Measurements from ENCODE around the gene URB1.
"Not testable (repeated sequence)": the region's sequence is repeated elsewhere in the genome, so short reads cannot be mapped to it uniquely, and the experiment has no call there.

Gene URB1

DNA sequence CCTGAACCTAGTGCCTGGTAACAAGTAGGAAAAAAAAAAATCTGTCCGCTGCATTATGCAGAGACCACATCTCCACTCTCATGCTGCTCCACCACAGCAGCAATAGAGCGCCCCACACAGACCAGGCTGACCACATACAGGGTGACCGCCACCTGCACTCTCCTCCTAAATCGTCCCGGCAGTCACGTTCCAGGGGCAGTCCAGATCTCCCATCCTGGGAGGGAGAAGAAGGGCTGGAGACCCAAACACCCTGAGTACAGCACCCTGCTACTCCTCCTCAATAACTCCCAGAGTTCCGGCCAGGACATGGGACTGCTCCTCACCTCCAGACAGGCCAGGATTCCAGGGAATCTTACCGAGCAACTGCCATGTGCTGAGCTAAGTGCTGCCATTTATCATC, 15.3 kb downstream of the URB1 start:
- no peak for DNase-seq (ENCODE audit: low read depth in 2 of 2)

DNA sequence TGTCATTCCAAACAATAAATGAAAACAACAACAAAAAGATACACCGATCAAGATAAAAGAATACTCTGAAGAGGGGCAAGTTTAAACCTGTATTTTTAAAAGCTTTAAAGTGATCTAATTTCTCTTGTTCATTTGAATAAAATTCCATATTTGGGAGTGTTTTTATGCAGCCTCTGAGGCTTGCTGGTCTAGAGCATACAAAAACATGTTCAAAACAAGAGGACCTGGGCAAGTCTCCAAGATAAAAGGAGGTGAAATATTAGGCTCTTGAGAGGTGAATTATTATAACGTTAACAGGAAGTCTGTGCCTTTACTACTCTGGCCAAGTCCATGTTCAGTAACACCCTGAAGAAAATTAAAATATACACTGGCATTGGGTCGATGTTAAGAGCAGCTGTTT, 20.1 kb downstream of the URB1 start:
- DNase-seq (ENCODE audit: low read depth in 2 of 2), result no peak

DNA sequence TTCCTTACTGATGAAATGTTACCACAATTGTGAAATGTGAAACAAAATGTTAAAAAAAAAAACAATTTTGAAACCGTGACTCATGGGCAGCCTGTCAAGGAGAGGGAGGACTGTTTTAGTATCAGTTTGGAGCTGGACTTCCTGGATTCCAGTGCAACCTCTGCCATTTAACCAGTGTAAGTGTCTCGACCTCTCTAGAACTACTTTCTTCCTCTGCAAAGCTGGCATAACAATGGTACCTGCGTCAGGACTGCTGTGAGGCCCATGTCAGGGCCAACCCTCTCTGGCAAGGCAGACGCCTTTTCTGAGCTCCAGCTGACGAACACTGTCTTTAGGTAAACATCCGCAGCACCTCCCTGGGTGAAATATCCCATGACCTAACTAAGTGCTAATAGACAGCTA, 20.9 kb downstream of the URB1 start:
- DNase-seq (ENCODE audit: low read depth in 2 of 2), result no peak

DNA sequence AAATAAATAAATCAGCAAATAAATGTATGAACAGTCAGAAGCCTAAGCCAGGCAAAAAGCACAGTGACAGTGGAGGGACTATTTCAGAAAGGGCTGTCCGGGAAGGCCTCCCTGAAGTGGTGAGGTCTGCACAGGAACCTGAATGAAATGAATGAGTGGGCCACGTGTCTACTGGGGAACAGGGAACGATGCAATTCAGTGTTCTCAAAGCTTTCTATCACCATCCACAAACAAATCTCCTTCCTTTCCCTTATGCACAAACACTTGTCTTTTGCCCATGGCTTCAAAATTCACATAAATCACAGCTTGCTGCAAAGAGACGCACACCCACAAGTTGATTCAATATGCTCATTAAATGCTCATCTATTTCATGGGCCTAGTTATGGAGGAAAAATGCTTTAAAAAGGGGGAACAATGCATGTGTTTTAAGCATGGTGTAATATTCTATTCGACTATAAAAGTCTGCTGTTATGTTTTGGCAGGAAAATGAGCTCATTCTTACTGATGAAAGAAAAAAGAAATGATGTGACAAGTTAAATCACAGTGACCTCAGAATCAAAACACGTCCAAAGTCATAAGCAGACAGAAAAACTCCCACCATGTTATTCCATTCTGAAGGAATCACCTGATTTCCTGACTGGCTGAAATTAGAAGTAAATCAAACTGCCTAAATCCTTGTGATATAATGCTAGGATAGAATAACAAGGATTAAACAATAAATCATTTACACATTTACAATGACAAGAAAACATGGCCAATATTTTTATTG, 21.6 kb downstream of the URB1 start:
- DNase-seq (ENCODE audit: low read depth in 2 of 2), result no peak

DNA sequence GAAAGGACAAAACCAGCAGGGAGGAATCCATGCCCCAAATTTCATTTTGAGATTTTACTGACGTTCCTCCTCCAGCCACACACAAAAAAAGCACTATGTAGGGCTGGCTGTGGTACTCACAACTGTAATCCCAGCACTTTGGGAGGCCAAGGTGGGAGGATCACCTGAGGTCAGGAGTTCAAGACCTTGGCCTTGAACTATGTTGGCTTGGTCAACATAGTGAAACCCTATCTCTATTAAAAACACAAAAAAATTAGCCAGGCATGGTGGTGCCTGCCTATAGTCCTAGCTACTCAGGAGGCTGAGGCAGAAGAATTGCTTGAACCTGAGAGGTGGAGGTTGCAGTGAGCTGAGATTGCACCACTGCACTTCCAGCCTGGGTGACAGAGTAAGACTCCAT, 23.9 kb downstream of the URB1 start:
- DNase-seq (ENCODE audit: low read depth in 2 of 2), result not testable (repeated sequence)

DNA sequence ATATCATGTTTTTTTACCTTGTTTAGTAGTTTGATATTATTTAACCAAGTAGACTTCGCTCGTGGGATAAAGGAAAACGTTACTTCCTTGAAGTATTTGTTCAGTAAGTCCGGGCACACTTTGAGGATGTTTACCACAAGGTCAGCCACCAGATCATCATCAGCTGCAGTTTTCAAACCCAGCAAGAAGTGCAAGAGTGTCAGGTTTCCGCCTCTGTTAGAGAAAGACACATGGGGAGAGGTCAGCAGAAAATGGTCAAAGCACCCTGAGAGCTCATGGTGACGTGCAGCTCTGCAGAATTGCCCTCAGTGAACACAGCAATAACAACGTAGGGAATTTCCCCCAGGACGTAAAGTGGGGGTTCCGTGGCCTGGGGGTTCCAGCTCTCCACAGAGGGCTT, 24.4 kb downstream of the URB1 start:
- no peak for DNase-seq (ENCODE audit: low read depth in 2 of 2)

DNA sequence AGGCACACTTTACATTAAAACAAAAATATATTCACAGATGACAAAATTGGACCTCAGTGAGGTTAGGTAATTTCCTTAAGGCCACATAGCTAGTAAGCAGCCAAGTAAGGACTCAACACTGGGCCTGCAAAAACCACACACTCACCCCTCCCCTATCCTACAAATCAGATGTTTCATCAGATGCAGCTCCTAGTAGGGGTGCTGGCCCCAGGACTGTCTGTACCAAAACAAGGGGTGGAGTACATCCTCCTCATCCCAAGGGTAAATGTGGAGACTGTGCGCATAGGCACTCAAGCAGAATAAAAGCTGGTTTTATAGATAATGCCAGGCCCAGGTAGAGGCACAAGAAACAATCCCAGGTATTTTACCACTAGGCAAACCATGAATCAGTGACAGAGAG, 25.7 kb downstream of the URB1 start:
- DNase-seq (ENCODE audit: low read depth in 2 of 2), result no peak

DNA sequence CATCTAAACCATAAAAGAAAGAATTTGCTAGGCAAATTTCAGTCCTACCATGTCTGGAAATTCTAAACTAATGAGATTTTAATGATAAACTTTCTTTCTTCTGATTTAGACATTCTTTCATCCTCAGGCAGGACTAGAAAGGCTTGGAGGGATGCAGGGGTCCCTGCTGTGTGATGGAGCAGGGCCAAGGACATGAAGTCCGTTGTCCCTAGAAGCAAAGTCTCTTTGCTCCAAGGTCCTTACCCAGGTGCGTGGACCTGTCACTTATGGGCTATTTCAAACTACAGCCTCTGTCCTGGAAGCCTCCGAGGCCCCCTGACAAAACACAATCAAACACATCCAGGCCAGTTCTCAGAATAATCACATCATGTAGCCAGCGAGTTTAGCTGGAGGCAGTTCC, 26.6 kb downstream of the URB1 start:
- no peak for DNase-seq (ENCODE audit: low read depth in 2 of 2)

DNA sequence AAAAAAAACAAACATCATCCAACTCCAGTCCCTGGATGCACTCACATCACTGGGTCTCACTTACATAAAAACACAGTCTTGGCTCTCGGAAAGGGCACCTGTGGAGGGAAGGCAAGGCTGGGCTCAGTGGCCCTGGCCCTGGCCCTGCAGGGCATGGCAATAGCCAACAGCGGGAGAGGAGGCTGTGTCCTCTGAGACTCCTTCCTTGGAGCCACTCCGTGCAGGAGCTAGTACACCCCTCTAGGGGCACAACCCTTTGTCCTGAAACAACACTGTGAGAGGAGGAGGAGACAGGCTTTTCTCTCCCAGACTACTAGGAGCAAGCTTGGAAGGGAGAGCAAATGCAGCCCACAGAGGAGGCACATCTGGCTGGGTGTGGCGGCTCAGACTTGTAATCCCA, 28.0 kb downstream of the URB1 start:
- no peak for DNase-seq (ENCODE audit: low read depth in 2 of 2)

DNA sequence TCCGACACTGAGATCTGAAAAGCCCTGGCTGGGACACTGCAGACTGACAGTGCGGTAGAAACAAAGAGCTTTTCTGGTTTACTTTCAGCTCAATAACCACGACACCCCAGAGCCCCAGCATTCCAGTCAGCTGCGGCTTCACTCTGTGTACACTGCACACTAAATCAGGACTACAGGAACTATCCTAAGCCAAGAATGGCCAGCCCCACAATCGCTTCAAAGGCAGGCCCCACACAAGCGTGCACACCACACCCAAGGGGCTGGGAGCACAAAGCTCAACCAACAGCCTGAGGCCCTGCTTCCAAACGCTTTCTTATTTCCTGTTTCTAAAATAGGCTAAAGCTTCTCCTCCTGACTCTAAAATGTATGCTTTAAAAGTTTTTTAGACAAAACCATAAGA, 28.4 kb downstream of the URB1 start:
- DNase-seq (ENCODE audit: low read depth in 2 of 2), result no peak

DNA sequence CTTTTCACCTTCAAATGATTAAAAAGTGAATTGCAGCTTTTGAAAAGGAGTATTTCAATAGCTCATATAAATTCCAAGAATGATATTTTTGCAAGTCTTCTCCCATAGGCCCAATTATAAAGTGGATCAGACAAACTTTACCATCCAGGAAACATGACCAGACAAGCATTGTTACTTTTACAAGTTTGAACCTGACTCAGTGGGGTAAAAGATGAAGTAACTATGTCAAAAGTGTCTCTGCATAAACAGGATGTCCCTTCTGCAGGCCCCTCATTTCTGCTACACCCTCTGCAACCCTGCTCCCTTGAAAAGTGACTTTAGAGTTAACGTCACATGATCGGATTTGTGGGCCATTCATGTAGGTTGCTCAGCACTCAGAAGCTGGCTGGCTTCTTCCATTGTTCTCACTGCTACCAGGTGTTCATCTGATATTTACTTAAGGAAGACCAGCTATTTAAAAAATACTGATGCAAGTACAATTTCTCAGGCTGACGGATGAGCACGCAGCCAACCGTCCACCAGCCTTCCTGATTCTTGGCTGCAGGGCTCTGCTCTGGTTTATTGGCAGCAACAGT, 32.3 kb downstream of the URB1 start:
- no peak for DNase-seq (ENCODE audit: low read depth in 2 of 2)

DNA sequence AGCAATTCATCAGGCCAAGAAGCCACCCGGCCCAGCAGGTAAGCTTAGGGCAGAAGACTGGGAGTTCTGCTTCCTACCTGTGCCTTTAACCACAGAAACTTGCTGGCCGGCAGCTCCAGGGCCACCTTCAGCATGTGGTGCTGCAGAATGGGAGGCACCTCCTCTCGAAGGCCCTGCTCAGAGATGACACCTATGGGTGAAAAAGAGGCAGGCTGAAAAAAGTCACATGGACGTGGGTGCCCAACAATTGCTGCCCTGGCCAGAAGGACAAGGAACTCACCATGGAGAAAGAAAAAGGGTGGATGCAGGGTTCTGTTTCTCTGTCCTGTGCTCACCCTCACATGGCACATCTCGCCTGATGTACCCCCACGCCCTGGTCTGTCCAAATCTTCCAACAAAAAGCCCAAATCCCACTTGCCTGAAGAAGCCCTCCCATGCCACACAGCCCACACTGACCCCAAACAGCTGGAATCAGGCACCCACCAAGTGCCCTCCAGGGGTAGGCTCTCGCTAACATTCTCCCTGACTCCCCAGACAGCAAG, 33.0 kb downstream of the URB1 start:
- DNase-seq (ENCODE audit: low read depth in 2 of 2), result no peak

DNA sequence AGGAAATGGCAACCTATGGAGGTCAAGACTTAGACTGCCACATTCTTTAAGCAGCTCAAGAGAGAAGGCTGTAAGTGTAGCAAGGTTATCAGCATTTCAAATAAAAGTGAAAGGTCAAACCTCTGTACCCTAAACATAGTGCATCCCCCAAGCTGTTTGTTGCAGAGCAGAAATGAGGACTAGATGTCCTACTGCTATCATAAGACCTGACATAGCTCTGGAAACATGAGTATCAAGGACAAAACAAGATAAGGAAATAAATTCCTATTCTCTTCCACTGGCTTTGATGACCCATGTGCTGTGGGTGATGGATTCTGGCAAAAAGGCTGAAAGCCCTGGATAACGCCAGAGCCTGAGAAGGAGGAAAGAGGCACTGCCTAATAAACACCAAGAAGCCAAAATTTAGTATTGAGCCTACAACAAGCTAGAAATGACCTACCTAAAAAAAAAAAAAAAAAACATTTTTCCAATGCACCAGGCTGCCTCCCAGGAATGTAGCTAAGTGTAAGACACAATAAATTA, 35.9 kb downstream of the URB1 start:
- no peak for DNase-seq (ENCODE audit: low read depth in 2 of 2)

DNA sequence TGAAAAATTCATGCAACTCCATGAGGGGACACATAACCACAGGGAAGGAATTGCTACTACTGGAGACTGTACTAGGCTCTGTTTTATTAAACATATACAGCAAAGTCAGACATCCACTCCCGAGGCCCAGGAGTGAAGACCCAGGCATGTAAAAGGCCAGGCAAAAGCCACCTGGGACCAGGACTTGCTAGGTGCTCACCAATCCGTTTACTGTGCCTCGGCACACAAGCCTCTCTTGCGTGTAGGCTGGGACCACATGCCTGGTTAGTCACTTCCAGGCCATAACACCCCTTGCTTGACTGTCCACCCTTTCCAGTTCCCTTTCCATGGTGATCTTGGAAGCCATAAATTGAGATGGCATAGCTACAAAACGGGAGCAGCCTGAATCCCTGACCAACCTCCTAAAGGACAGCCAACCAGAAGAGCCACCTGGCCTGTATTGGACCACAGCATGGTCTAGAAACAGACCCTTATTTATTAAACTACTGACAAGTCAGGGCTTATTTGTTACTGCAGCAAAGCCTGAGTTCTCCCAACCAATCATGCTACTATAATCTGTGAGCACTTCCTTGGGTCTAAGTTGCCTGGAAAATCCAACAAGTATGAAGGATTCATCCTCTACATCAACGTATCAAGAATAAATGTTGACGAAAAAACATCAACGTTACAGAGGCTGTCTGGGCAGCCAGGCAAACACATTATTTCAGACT, 39.7 kb downstream of the URB1 start:
- no peak for DNase-seq (ENCODE audit: low read depth in 2 of 2)

DNA sequence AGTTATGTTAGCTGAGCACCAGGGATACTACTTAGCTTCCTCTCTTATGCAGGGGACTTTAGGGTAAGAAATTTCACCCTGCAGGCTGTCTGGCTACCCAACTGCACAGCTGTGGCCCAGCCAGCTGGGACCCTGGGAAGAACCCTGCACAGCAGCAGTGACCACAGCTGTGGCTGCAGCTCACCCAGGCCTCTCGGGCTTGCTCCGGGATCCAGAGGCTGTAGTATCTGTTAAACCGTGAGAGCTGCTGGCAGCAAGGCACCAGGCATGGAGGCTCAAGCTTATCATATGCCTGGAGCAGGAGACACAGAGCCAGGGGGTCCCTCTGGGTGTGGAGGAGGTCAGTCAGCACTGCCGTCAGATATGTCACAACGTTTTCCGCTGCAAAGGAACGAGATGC, 40.3 kb downstream of the URB1 start:
- no peak for DNase-seq (ENCODE audit: low read depth in 2 of 2)

DNA sequence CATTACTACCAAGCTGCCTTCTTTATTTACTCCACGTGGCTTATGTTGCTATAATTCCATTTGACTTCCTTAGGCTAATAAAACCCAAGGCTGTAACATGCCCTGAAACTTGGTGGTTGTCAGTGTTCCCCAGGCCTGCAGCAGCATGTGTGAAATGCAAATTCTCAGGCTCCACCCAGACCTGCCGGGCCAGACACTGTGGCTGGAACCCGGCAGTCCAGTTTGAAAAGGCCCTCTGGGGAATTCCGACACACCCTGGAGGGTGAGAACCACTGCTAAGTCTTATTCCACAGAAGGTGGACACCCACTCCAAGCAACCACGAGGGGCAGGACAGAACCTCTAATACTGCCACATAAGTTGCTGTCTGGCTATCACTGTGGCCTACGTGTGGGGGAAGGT, 41.4 kb downstream of the URB1 start:
- no peak for DNase-seq (ENCODE audit: low read depth in 2 of 2)

DNA sequence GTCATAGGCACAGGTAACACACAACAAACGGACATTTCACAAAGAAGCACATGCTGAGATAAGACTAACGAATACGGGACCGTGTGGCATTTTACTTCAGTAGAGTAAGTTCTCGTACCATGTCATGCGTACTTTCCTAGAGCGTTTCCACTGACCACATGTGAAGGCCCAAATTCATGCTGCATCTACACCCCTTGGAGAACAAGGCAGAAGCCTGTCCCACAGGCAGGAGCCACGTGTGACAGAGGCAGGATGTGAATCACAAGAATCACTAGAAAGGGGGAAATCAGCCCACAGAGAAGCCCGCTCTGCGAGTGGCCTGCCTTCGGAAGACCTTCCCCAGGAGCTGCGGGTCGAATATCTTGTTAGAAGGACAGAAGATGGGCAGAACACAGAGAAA, 41.8 kb downstream of the URB1 start:
- DNase-seq (ENCODE audit: low read depth in 2 of 2), result no peak

DNA sequence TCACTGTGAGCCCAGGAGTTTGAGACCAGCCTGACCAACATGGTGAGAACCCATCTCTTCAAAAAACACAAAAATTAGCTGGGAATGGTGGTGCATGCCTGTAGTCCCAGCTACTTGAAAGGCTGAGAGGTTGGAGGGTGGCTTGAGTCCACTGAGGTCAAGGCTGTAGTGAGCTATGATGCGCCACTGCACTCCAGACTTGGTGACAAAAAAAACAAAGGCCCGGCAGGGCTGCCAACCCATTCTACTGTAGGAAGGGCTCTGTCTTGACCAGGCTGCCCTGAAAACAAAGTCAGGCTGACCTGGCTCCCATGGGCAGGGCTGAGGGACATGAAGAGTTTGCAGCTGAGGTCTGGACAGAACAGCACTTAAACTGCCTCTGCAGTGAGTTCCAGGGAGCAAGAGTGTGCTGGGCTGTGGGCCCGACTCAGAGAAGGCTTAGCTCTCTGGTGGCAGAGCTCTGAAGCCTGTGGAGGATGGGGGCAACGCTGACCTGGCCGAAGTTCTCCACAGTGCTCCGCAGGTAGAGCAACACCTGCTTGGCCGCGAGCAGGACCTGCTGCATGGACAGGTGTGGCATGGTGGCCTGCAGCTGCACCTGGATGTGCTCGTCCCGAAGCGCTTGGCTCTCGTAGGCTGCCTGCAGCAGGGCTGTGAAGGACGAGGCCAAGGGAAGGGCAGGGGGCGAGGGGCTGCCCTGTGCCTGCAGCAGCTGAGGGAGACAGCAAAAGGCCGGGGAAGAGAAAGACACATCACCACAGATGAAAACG, 42.4 kb downstream of the URB1 start:
- DNase-seq (ENCODE audit: low read depth in 2 of 2), result no peak

DNA sequence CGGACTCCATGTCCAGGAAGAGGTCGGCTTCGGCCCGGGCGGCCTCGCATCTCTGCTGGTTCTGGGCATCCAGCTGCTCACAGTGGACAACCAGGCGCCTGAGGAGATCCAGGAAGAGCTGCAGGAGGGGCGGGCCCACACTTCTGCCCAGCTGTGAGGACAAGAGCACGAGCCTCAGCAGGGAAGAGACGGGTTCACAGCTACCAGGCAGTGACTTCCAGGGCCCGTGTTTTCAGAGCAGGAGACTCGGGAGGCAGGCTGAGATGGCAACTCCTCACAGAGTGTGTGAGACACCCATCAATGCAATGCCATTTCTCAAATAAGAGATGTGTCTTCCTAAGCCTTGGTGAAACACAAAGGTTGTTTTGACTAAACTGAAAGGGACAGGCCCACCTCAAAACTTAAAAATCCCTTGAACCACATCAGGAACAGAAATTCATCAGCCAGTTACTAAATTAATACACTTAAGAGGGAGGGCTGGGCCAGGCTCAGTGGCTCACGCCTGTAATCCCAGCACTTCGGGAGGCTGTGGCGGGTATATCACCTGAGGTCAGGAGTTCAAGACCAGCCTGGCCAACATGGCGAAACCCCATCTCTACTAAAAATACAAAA, 43.4 kb downstream of the URB1 start:
- no peak for DNase-seq (ENCODE audit: low read depth in 2 of 2)

DNA sequence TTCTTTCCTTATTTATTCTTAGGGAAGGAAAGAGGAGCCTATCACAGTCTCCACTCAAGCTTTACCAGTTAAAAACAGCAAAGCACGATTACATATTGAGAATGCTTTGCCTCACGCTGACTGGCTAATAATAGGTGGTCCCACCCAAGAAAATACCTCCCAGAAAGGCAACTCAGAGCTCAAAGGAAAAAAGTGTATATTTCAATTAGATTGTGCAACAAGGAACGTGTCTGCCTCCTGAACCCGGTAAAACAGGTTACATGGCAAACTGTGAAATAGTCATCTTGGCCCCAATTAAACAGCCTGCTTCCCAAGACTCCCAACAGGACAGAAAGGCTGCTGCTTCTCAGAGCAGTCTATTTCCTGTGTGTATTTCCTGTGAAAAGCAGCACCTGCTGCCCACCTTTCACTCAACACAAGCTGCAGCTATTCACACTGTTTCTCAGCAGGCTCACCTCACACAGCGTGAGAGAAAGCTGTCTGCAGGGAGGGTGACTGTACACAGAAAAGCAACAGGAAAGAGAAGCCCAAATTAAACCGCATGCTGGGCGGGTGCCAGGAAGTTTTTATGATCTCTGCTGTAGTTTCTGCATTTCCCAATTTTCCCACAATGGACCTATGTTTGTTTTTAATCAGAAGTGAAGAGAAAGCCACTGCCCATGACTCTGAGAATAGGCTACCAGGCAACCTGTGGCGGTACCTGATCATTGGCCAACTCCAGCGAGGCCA, 44.0 kb downstream of the URB1 start:
- DNase-seq (ENCODE audit: low read depth in 2 of 2), result no peak

DNA sequence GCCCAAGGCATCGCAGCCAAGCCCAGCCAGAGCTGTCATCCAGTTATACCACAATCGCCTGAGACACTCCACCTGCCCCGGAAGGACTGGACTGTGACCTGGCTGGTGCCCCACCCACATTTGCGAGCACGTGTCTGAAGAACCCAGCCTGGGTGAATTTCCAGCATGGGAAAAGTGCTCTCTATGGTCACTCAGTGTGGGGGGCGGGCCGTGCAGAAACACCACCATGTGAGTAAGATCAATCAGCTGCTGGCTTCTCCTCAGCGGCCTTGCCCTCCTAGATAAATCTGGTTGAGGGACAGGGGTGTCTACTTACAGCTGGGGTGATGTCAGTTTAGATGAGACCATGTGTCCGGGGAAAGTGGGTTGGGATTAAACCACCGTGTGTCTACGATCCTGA, 44.8 kb downstream of the URB1 start:
- no peak for DNase-seq (ENCODE audit: low read depth in 2 of 2)
